ENCODE data around the gene TRIML1.

DNA sequence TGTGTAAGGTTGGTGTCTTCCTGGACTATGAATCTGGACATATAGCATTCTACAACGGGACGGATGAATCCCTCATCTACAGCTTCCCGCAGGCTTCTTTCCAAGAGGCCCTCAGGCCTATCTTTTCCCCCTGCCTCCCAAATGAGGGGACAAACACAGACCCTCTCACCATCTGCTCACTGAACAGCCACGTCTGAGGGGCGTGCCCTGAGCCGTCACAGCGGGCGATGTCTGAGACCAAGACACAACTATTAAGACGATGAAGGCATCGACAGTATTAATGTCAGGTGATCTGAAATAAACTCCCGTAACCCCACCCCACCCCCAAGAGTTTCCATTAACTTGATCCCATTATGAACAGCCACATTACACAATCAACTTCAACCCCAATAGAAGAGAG is 7.9 kb downstream of the TRIML1 start:
- TF ChIP-seq, protein P1, sequence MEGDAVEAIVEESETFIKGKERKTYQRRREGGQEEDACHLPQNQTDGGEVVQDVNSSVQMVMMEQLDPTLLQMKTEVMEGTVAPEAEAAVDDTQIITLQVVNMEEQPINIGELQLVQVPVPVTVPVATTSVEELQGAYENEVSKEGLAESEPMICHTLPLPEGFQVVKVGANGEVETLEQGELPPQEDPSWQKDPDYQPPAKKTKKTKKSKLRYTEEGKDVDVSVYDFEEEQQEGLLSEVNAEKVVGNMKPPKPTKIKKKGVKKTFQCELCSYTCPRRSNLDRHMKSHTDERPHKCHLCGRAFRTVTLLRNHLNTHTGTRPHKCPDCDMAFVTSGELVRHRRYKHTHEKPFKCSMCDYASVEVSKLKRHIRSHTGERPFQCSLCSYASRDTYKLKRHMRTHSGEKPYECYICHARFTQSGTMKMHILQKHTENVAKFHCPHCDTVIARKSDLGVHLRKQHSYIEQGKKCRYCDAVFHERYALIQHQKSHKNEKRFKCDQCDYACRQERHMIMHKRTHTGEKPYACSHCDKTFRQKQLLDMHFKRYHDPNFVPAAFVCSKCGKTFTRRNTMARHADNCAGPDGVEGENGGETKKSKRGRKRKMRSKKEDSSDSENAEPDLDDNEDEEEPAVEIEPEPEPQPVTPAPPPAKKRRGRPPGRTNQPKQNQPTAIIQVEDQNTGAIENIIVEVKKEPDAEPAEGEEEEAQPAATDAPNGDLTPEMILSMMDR (IDR thresholded peaks at IDR 0.05; ENCODE audit: borderline replicate concordance, extremely low read depth, low read length, poor library complexity, severe bottlenecking), result no peak
- no peak for TF ChIP-seq EZH2 (IDR thresholded peaks at IDR 0.05; ENCODE audit: borderline replicate concordance, low read depth, low read length, severe bottlenecking)

All from DND-41 (cell line).